22Rv1 (cell line): ENCODE data around the gene SGK1.

ENCODE experiments used
- ZFX ChIP-seq: fragments of 450-650 bp; IDR thresholded peaks from 2 replicates; pipeline ENCODE4 v1.6.1; 2017; ENCODE audit warnings: antibody characterized with exemption, borderline replicate concordance
- TF ChIP-seq, protein P1 (sequence below): fragments of 450-650 bp; IDR thresholded peaks from 2 replicates; pipeline ENCODE4 v1.5.1; 2017; ENCODE audit warnings: mild to moderate bottlenecking

DNA sequence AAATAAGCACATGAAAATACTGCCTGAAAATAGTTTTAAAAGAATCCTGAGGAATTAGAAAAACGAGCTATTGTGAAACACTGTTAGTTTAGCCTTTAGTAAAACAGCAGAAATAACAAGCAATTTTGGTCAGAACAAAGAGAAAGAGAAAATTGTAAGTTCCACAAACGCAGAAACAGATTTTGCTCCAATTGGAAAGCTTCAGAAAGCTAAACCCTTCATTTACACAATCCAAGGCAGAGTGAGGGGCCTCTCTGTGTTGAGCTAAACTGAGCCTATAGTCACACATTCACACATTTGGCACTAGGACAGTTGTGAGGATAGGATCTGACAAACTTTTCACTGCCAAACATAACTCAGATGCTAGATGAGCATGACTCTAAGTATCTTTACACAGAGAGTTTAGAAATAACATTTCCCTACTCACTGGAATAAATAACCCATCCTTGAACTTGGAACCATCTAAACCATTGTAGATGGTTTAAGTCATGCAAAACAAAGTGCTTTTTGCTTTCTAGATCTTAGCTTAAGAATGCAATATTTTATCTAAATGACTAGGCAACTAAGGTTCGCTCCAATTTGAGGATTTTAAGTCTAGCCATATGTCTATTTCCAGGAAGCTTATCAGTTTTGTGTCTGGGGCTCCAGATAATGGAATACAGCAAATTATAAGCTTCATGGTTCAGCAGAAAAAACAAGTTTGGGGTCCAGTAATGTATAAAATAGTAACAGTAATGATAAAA is 122.6 kb downstream of the SGK1 start:
- TF ChIP-seq, protein P1, sequence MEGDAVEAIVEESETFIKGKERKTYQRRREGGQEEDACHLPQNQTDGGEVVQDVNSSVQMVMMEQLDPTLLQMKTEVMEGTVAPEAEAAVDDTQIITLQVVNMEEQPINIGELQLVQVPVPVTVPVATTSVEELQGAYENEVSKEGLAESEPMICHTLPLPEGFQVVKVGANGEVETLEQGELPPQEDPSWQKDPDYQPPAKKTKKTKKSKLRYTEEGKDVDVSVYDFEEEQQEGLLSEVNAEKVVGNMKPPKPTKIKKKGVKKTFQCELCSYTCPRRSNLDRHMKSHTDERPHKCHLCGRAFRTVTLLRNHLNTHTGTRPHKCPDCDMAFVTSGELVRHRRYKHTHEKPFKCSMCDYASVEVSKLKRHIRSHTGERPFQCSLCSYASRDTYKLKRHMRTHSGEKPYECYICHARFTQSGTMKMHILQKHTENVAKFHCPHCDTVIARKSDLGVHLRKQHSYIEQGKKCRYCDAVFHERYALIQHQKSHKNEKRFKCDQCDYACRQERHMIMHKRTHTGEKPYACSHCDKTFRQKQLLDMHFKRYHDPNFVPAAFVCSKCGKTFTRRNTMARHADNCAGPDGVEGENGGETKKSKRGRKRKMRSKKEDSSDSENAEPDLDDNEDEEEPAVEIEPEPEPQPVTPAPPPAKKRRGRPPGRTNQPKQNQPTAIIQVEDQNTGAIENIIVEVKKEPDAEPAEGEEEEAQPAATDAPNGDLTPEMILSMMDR: no peak
- no peak for TF ChIP-seq ZFX
